Ovary (tissue), 3 donors: Measurements from ENCODE around the gene KDM6A.

Experiments
- EP300 ChIP-seq: sonication (generic); formaldehyde crosslinking; IDR thresholded peaks from one replicate; pipeline ENCODE4 v1.6.1; 2017; ENCODE audit warnings: antibody characterized with exemption
- POLR2A ChIP-seq: fragments of 450-650 bp; IDR thresholded peaks from one replicate; pipeline ENCODE4 v1.6.1; 2017; ENCODE audit warnings: antibody characterized with exemption, mild to moderate bottlenecking, moderate library complexity
- TF ChIP-seq, protein P1 (sequence below), 3 donors: fragments of 450-650 bp in 2 of 3; fragments of 200-600 bp in 1 of 3; IDR thresholded peaks; one replicate each; pipeline versions ENCODE4 v1.5.1 to v1.8.0; 2016 to 2022; ENCODE audit warnings: antibody characterized with exemption in 3 of 3, mild to moderate bottlenecking in 1 of 3
- donor health status: DM: no; HTN: no; CAD: no.

DNA sequence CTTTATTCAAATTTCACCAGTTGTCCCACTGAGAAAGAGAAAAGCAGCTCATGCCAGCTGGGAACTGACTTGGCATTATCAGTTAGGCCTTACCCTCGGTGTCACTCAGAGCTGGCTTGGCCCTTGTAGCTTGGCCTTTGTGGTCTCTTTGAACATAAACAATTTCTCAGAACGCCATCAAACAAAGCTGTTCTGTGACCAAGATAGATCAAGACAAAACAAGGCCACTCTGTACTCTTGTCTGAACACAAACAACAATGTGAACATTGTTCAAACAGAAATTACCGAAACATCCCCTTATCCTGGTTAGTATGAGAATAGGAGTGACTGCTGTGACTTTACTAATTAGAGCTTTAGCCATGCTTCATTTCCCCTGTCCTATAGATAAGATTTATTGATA, 270.5 kb downstream of the KDM6A start:
- TF ChIP-seq, protein P1, sequence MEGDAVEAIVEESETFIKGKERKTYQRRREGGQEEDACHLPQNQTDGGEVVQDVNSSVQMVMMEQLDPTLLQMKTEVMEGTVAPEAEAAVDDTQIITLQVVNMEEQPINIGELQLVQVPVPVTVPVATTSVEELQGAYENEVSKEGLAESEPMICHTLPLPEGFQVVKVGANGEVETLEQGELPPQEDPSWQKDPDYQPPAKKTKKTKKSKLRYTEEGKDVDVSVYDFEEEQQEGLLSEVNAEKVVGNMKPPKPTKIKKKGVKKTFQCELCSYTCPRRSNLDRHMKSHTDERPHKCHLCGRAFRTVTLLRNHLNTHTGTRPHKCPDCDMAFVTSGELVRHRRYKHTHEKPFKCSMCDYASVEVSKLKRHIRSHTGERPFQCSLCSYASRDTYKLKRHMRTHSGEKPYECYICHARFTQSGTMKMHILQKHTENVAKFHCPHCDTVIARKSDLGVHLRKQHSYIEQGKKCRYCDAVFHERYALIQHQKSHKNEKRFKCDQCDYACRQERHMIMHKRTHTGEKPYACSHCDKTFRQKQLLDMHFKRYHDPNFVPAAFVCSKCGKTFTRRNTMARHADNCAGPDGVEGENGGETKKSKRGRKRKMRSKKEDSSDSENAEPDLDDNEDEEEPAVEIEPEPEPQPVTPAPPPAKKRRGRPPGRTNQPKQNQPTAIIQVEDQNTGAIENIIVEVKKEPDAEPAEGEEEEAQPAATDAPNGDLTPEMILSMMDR (IDR thresholded peaks at IDR 0.05): no peak
- TF ChIP-seq EP300 (no peak), POLR2A (no peak)
